Hepatocyte (in vitro differentiated cells): Measurements from ENCODE around the gene BACH2. TPM values are rescaled to one million over a fixed set of nuclear protein-coding genes. Genes with fewer than 3 reads are reported as not detected.

Experiments used
- DNase-seq: peaks from one replicate; pipeline ENCODE4 v3.0.0-alpha.2; 2016; ENCODE audit warnings: low spot score
- H2AFZ ChIP-seq: fragments of 200-600 bp; sonication (generic); 2 replicates; pipeline ENCODE4 v1.6.0; 2016; ENCODE audit warnings: antibody characterized with exemption, mild to moderate bottlenecking
- H3K27ac ChIP-seq: fragments of 200-600 bp; sonication (generic); 2 replicates; pipeline ENCODE4 v1.5.1; 2016; ENCODE audit warnings: mild to moderate bottlenecking
- H3K27me3 ChIP-seq: fragments of 200-600 bp; sonication (generic); 2 replicates; pipeline ENCODE4 v1.6.1; 2016
- H3K36me3 ChIP-seq: fragments of 200-600 bp; sonication (generic); replicated peaks from 2 replicates; pipeline ENCODE4 v1.5.1; 2016; ENCODE audit warnings: low read depth; ENCODE audit not compliant: insufficient read depth
- H3K4me1 ChIP-seq: fragments of 200-600 bp; sonication (generic); 2 replicates; pipeline ENCODE4 v1.5.1; 2016; ENCODE audit warnings: mild to moderate bottlenecking, moderate library complexity; ENCODE audit not compliant: insufficient read depth
- H3K4me2 ChIP-seq: fragments of 200-600 bp; sonication (generic); 2 replicates; pipeline ENCODE4 v1.6.0; 2016
- H3K4me3 ChIP-seq: fragments of 200-600 bp; sonication (generic); 2 replicates; pipeline ENCODE4 v1.5.1; 2016; ENCODE audit warnings: mild to moderate bottlenecking
- H3K79me2 ChIP-seq: fragments of 200-600 bp; sonication (generic); 2 replicates; pipeline ENCODE4 v1.6.0; 2017; ENCODE audit warnings: mild to moderate bottlenecking
- H3K9me2 ChIP-seq: fragments of 200-600 bp; sonication (generic); replicated peaks from 2 replicates; pipeline ENCODE4 v1.6.0; 2017; ENCODE audit warnings: mild to moderate bottlenecking; ENCODE audit not compliant: insufficient read depth
- H3K9me3 ChIP-seq: fragments of 200-600 bp; sonication (generic); 2 replicates; pipeline ENCODE4 v1.5.1; 2016; ENCODE audit warnings: low read depth, mild to moderate bottlenecking
- H4K20me1 ChIP-seq: fragments of 200-600 bp; sonication (generic); 2 replicates; pipeline ENCODE4 v1.6.0; 2016; ENCODE audit warnings: mild to moderate bottlenecking; ENCODE audit not compliant: insufficient read depth, poor library complexity, severe bottlenecking
- EZH2 ChIP-seq: fragments of 200-600 bp; sonication (generic); IDR thresholded peaks from 2 replicates; pipeline ENCODE4 v1.6.1; 2016; ENCODE audit warnings: antibody characterized with exemption, mild to moderate bottlenecking, borderline replicate concordance
- EZH2phosphoT487 ChIP-seq: fragments of 200-600 bp; sonication (generic); IDR thresholded peaks from one replicate; pipeline ENCODE4 v1.6.1; 2018; ENCODE audit warnings: antibody characterized with exemption, mild to moderate bottlenecking, low read depth, moderate library complexity; ENCODE audit not compliant: unreplicated experiment, severe bottlenecking
- WGBS: methylation state at CpG from one replicate; pipeline ENCODE4 v1.1.6; 2016; ENCODE audit warnings: low lambda C conversion rate; ENCODE audit errors: missing lambda C conversion rate; 5-methylcytosine and 5-hydroxymethylcytosine counted together
- polyA plus RNA-seq: library from polyadenylated mRNA; unstranded; fragments of >200 nt; fragmentation: Nextera tagmentation; extraction: Ambion mirVana; gene quantifications from 2 replicates; pipeline ENCODE4 v1.2.1, GENCODE V29; 2016
- total RNA-seq: library from RNA; depleted of rRNA; stranded (reverse); fragments of >200 nt; gene quantifications from 2 replicates; pipeline ENCODE4 v1.2.3, GENCODE V29; 2014
- TF ChIP-seq, protein P1 (sequence below): fragments of 200-600 bp; sonication (generic); IDR thresholded peaks from 2 replicates; pipeline ENCODE4 v1.5.1; 2016; ENCODE audit warnings: antibody characterized with exemption, mild to moderate bottlenecking; ENCODE audit not compliant: poor library complexity

The BACH2 gene
- total and polyA plus RNA-seq, 2 experiments from 2014 or later, result 2.3 to 2.6 TPM

DNA sequence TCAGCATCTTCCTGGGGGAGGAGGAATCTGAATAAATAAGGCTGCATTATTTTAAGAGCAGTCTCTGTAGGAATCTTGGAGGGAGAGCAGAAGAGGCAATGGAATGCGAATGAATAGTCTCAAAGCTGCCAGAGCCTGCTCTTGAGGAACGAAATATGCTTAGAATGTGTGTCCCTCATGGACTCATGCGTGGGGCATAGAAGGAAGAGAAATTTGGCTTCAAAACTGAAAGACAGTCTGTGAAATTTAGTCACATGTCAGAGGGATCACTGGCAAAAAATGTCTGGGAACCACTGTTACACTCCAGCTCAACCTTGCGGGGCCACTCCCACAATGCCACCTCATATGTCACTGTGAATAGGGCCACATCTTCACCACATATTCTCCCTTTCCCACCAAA lies 306.9 kb downstream of the BACH2 start:
- H3K27ac ChIP-seq, result no peak overlapping the region
- no peak overlapping the region for H3K4me2 ChIP-seq
- H2AFZ ChIP-seq, result no peak overlapping the region
- peaks cover 11% of the 10 kb centered on the region for H3K4me1 ChIP-seq
- H3K9me3 ChIP-seq, result no peaks in the 10 kb centered on the region
- no peaks in the 10 kb centered on the region for H4K20me1 ChIP-seq
- no peaks in the 10 kb centered on the region for H3K79me2 ChIP-seq
- no peak overlapping the region for H3K4me3 ChIP-seq
- H3K9me2 ChIP-seq, result no peaks in the 10 kb centered on the region
- no peaks in the 10 kb centered on the region for H3K36me3 ChIP-seq
- WGBS, result 73% methylated on average over 4 of the region's 4 CpGs
- no peak for DNase-seq
- H3K27me3 ChIP-seq, result no peaks in the 10 kb centered on the region
- TF ChIP-seq EZH2phosphoT487, result no peak
- TF ChIP-seq EZH2, result no peak
- TF ChIP-seq, protein P1, sequence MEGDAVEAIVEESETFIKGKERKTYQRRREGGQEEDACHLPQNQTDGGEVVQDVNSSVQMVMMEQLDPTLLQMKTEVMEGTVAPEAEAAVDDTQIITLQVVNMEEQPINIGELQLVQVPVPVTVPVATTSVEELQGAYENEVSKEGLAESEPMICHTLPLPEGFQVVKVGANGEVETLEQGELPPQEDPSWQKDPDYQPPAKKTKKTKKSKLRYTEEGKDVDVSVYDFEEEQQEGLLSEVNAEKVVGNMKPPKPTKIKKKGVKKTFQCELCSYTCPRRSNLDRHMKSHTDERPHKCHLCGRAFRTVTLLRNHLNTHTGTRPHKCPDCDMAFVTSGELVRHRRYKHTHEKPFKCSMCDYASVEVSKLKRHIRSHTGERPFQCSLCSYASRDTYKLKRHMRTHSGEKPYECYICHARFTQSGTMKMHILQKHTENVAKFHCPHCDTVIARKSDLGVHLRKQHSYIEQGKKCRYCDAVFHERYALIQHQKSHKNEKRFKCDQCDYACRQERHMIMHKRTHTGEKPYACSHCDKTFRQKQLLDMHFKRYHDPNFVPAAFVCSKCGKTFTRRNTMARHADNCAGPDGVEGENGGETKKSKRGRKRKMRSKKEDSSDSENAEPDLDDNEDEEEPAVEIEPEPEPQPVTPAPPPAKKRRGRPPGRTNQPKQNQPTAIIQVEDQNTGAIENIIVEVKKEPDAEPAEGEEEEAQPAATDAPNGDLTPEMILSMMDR, result no peak

DNA sequence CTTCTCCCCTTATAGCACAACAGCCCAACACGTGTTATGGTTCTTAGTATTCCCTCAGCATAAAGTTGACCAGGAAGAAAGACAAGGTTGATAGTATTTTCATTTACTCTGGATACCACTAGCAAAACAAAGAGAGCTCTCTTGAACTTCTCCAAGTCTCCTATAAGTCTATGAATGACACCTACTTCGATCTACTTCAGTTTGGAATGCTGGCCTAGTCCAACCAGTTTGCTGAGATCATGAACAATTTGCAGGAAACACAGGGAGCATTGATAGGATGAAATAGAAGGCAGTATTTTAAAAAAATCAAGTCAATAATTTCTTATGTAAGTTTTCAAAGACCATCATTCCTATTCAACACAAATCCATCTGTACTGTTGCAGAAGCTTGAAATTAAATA lies 308.8 kb downstream of the BACH2 start:
- Histone ChIP-seq H4K20me1 (no peaks in the 10 kb centered on the region), H2AFZ (no peak overlapping the region), H3K27me3 (no peaks in the 10 kb centered on the region), H3K27ac (no peak overlapping the region), H3K79me2 (no peaks in the 10 kb centered on the region), H3K4me2 (no peak overlapping the region), H3K4me3 (no peak overlapping the region), H3K36me3 (no peaks in the 10 kb centered on the region), H3K9me3 (no peaks in the 10 kb centered on the region), H3K4me1 (peaks cover 11% of the 10 kb centered on the region), H3K9me2 (no peaks in the 10 kb centered on the region)
- TF ChIP-seq EZH2, result no peak
- TF ChIP-seq, protein P1, result no peak
- TF ChIP-seq EZH2phosphoT487, result no peak
- WGBS, result 82% methylated on average over 2 of the region's 2 CpGs
- DNase-seq, result no peak

DNA sequence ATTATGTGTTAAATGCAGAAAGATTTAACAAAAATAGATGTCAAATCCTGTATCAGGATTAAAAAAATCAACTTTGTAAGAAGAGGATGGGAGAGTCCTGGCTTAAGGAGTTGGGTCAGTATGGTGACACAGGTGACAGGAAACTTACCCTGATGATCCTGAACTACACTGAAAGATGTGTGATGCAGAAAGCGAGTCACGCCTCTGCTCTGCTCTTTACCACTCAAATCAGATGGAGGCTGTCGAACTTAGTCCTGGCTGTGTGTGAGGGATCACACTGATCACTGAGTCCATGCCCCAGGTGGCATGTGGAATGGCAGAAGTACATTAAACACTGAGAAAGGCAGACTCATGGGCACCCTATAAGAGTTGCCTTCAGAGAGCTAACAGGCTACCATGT lies 309.5 kb downstream of the BACH2 start:
- Histone ChIP-seq H3K27ac (no peak overlapping the region), H3K36me3 (no peaks in the 10 kb centered on the region), H3K4me3 (no peak overlapping the region), H3K9me3 (no peaks in the 10 kb centered on the region), H3K79me2 (no peaks in the 10 kb centered on the region), H3K9me2 (no peaks in the 10 kb centered on the region), H3K27me3 (no peaks in the 10 kb centered on the region), H3K4me2 (no peak overlapping the region), H3K4me1 (peaks cover 11% of the 10 kb centered on the region), H2AFZ (no peak overlapping the region), H4K20me1 (no peaks in the 10 kb centered on the region)
- WGBS, result 84% methylated on average over 3 of the region's 3 CpGs
- no peak for TF ChIP-seq EZH2phosphoT487
- no peak for DNase-seq

DNA sequence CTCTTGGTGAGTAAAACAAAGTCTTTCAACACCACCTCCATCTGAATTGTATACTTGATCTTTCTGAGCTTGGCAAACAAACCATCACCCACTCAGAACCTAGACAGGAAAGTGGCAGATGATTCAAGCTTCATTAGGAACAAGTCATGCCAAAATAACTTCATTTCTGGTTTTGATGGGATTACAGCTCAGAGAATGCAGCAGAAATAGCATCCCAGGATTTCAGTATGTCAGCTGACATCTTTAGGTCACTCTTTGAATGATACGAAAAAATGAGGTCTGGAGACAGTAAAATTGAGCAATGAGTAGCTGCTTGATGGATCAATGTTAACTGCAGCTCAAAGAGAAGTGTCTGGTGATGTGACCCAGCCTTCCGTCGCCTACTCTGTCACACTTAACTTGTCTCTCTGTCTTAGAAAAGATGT lies 310.0 kb downstream of the BACH2 start:
- WGBS, result 87% methylated on average over 3 of the region's 3 CpGs
- no peak overlapping the region for H3K4me3 ChIP-seq
- H3K79me2 ChIP-seq, result no peaks in the 10 kb centered on the region
- no peak overlapping the region for H3K4me2 ChIP-seq
- no peaks in the 10 kb centered on the region for H3K27me3 ChIP-seq
- H4K20me1 ChIP-seq, result no peaks in the 10 kb centered on the region
- no peaks in the 10 kb centered on the region for H3K9me3 ChIP-seq
- H2AFZ ChIP-seq, result no peak overlapping the region
- TF ChIP-seq, protein P1, result no peak
- no peak for TF ChIP-seq EZH2
- TF ChIP-seq EZH2phosphoT487, result no peak
- DNase-seq, result no peak
- no peak overlapping the region for H3K27ac ChIP-seq
- H3K4me1 ChIP-seq, result peaks cover 11% of the 10 kb centered on the region
- H3K9me2 ChIP-seq, result no peaks in the 10 kb centered on the region
- H3K36me3 ChIP-seq, result no peaks in the 10 kb centered on the region
